ENCODE measurements around the gene HOMER2. TPM values are rescaled to one million over a fixed set of nuclear protein-coding genes. Genes with fewer than 3 reads are reported as not detected.

HOMER2 gene
- total and polyA plus RNA-seq, 2 donors (not counting 3 experiments of a cell fraction or from before 2014, with no cell fraction given) = 0.60 to 0.68 TPM

- H3K79me2 ChIP-seq (ENCODE audit: control insufficient read depth, insufficient read depth, low read length) = peaks cover 29% of the 10 kb centered on the region
- H3K4me1 ChIP-seq (ENCODE audit: control insufficient read depth, extremely low read depth, insufficient read depth, low read length) = no peaks in the 10 kb centered on the region
- dilution Hi-C loops (cut with MboI; ENCODE audit: extremely low pct_ligation_motif_present, low sequenced_read_pairs) = no loop called here
- H3K4me3 ChIP-seq (replicated peaks in 1 of 3; ENCODE audit: insufficient read depth in 1 of 3, low read depth in 1 of 3, low read length in 3 of 3) = no peak overlapping the region
- H3K36me3 ChIP-seq (ENCODE audit: control insufficient read depth in 2 of 2, extremely low read depth in 1 of 2, insufficient read depth in 2 of 2, low read length in 2 of 2) = no peaks in the 10 kb centered on the region
- H3K27ac ChIP-seq (ENCODE audit: insufficient read depth, low read depth, low read length) = no peak overlapping the region
- BruUV-seq (replicated peaks) = no TSS peak
- H3K9ac ChIP-seq (replicated peaks; ENCODE audit: extremely low read depth, insufficient read depth, low read length) = no peak overlapping the region
- H4K20me1 ChIP-seq (replicated peaks; ENCODE audit: control insufficient read depth, extremely low read depth, insufficient read depth, low read length) = no peaks in the 10 kb centered on the region
- POLR2A ChIA-PET = no interaction called here
- FAIRE-seq (no peak), DNase-seq (ENCODE audit: low read depth, low spot score) (no peak)
- no peaks in the 10 kb centered on the region for H3K9me3 ChIP-seq (replicated peaks; ENCODE audit: control insufficient read depth, insufficient read depth, low read length)
- intact Hi-C loops (cut with micrococcal nuclease) = no loop called here
- H2AFZ ChIP-seq (ENCODE audit: low read depth, low read length) = no peak overlapping the region
- TF ChIP-seq FOS (IDR thresholded peaks at IDR 0.05; ENCODE audit: borderline replicate concordance, insufficient read depth, low read length) (no peak), EZH2 (IDR thresholded peaks at IDR 0.05; ENCODE audit: borderline replicate concordance, low read depth, low read length, severe bottlenecking) (no peak), JUN (IDR thresholded peaks at IDR 0.05; ENCODE audit: borderline replicate concordance, insufficient read depth, insufficient read length, low read depth) (no peak), GATA2 (IDR thresholded peaks at IDR 0.05; ENCODE audit: insufficient read depth, insufficient read length, low read depth, low read length) (no peak), POLR2AphosphoS5 (IDR thresholded peaks at IDR 0.05; ENCODE audit: insufficient read depth, low read depth, low read length) (no peak), CTCF (IDR thresholded peaks at IDR 0.05; ENCODE audit: extremely low read depth in 1 of 2, insufficient read depth in 1 of 2, low read depth in 1 of 2, low read length in 2 of 2) (no peak), MAX (IDR thresholded peaks at IDR 0.05; ENCODE audit: insufficient read depth, insufficient read length) (no peak), POLR2A (IDR thresholded peaks at IDR 0.05; ENCODE audit: low read depth, low read length) (no peak), MYC (IDR thresholded peaks at IDR 0.05; ENCODE audit: low read depth, low read length) (no peak)
- CTCF ChIA-PET = no interaction called here
- no peaks in the 10 kb centered on the region for H3K9me1 ChIP-seq (replicated peaks; ENCODE audit: control insufficient read depth, extremely low read depth, insufficient read depth, low read length)
- no peak overlapping the region for H3K4me2 ChIP-seq (ENCODE audit: insufficient read depth, low read length)
- peaks cover 0 to 9% of the 10 kb centered on the region in 2 experiments for H3K27me3 ChIP-seq (ENCODE audit: control insufficient read depth in 2 of 2, insufficient read depth in 2 of 2, low read length in 2 of 2)
These were observed 144.4 kb downstream of the HOMER2 start for GRCh38 chr15:82807920-82808633.

Data from endothelial cell of umbilical vein (primary cell).